Right lobe of liver (tissue), 4 donors: ENCODE results near the gene CEP72.

ENCODE experiments used
- CTCF ChIP-seq, 4 donors: fragments of 200-600 bp in 3 of 4; fragments of 450-650 bp in 1 of 4; IDR thresholded peaks; one replicate each; pipeline versions ENCODE4 v1.5.1 to v1.8.0; 2016 to 2022; ENCODE audit warnings: antibody characterized with exemption in 4 of 4, mild to moderate bottlenecking in 2 of 4
- POLR2A ChIP-seq: fragments of 450-650 bp; IDR thresholded peaks from one replicate; pipeline ENCODE4 v1.6.1; 2017; ENCODE audit warnings: antibody characterized with exemption, mild to moderate bottlenecking
- donor health status: DM: no; HTN: no; CAD: no.
- donor health status: DM: no; HTN: no; CAD: no.
- donor health status: DM: no; HTN: yes; CAD: no.

GRCh38 chr5:604391-604831, 7.7 kb upstream of the CEP72 start:
- TF ChIP-seq CTCF (IDR thresholded peaks at IDR 0.05) (no peak), POLR2A (no peak)
